GM21367 (cell line): Measurements from ENCODE around the gene CORO1C.
"Not testable (repeated sequence)": the region's sequence is repeated elsewhere in the genome, so short reads cannot be mapped to it uniquely, and the experiment has no call there.

Source experiments
- ATAC-seq: cut with Tn5 transposase; IDR thresholded peaks from one replicate; pipeline ENCODE4 v1.9.1; 2021; ENCODE audit not compliant: unreplicated experiment

The CORO1C gene

GRCh38 chr12:108731105-108731865 lies at the start of gene CORO1C:
TSS of gene CORO1C (minus strand) at chr12:108731518. CDS start at chr12:108701318, 30,200 bp downstream.
- peak; percentile 63 for ATAC-seq

- no peak for ATAC-seq
Measured at GRCh38 chr12:108779998-108780688, 48.8 kb upstream of the CORO1C start.

- no peak for ATAC-seq
Measured at GRCh38 chr12:108778053-108778452, 46.7 kb upstream of the CORO1C start.

GRCh38 chr12:108777156-108777555 lies 45.8 kb upstream of the CORO1C start:
- no peak for ATAC-seq

GRCh38 chr12:108773798-108774788 lies 42.8 kb upstream of the CORO1C start:
- ATAC-seq = no peak

GRCh38 chr12:108772891-108773797 lies 41.8 kb upstream of the CORO1C start:
- ATAC-seq = no peak

- peak; percentile 43 for ATAC-seq
Measured at GRCh38 chr12:108772247-108772646, 40.9 kb upstream of the CORO1C start.

GRCh38 chr12:108771835-108772234 lies 40.5 kb upstream of the CORO1C start:
- not testable (repeated sequence) for ATAC-seq

GRCh38 chr12:108770963-108771362 lies 39.6 kb upstream of the CORO1C start:
- ATAC-seq = no peak

GRCh38 chr12:108770269-108770829 lies 39.0 kb upstream of the CORO1C start:
- ATAC-seq = no peak

- no peak for ATAC-seq
Measured at GRCh38 chr12:108768591-108769500, 37.5 kb upstream of the CORO1C start.

GRCh38 chr12:108766294-108766693 lies 35.0 kb upstream of the CORO1C start:
- no peak for ATAC-seq

GRCh38 chr12:108765289-108765764 lies 34.0 kb upstream of the CORO1C start:
- no peak for ATAC-seq

GRCh38 chr12:108764540-108765288 lies 33.4 kb upstream of the CORO1C start:
- ATAC-seq = no peak

- ATAC-seq = no peak
Measured at GRCh38 chr12:108761226-108761625, 29.9 kb upstream of the CORO1C start.

GRCh38 chr12:108759924-108760323 lies 28.6 kb upstream of the CORO1C start:
- ATAC-seq = no peak

- ATAC-seq = no peak
Measured at GRCh38 chr12:108757856-108758255, 26.5 kb upstream of the CORO1C start.

- ATAC-seq = no peak
Measured at GRCh38 chr12:108756421-108756820, 25.1 kb upstream of the CORO1C start.
